Naive thymus-derived CD4-positive, alpha-beta T cell (primary cell): ENCODE measurements around the gene CEP126. TPM values are rescaled to one million over a fixed set of nuclear protein-coding genes. Genes with fewer than 3 reads are reported as not detected.

Source experiments
- polyA plus RNA-seq, 2 donors: library from polyadenylated mRNA; unstranded; fragments of 300-500 nt; fragmentation: Illumina TruSeq; gene quantifications; one replicate each; pipeline ENCODE4 v1.2.3, GENCODE V29; 2021
- total RNA-seq, 6 experiments: library from RNA in 5 of 6; stranded (reverse) in 5 of 6; gene quantifications; 1 replicate in 5 of 6; 2 replicates in 1 of 6; pipeline ENCODE4 v1.2.3 and lab custom pipeline; 2021 to 2026

Gene CEP126
- total and polyA plus RNA-seq, 7 experiments from 2014 or later, result 0.21 to 3.4 (median 1.8) TPM

Other genes starting within 250 kb of the CEP126 start
- gene ANGPTL5, start 1.5 kb downstream of the CEP126 start, total RNA-seq, result not detected
- not detected for gene ANGPTL5, start 1.5 kb downstream of the CEP126 start, polyA plus RNA-seq
- gene CFAP300, start 132.4 kb downstream of the CEP126 start, total RNA-seq, result not detected
- gene CFAP300, start 132.4 kb downstream of the CEP126 start, polyA plus RNA-seq, result not detected
- gene YAP1, start 195.4 kb downstream of the CEP126 start, total RNA-seq, result under 1 TPM in 1 of 5 experiments, not detected in 4; 0.15 TPM
- gene YAP1, start 195.4 kb downstream of the CEP126 start, polyA plus RNA-seq, result not detected